ENCODE measurements around the gene POU2AF2.

- TF ChIP-seq EZH2 (IDR thresholded peaks at IDR 0.05; ENCODE audit: borderline replicate concordance, low read depth, low read length, severe bottlenecking), result no peak
- no peak for TF ChIP-seq CTCF (IDR thresholded peaks at IDR 0.05; ENCODE audit: extremely low read depth in 1 of 2, insufficient read depth in 1 of 2, low read depth in 1 of 2, low read length in 2 of 2)
- TF ChIP-seq POLR2AphosphoS5 (IDR thresholded peaks at IDR 0.05; ENCODE audit: insufficient read depth, low read depth, low read length), result no peak
These were observed 56.8 kb downstream of the POU2AF2 start for GRCh38 chr11:111302298-111302697.

Measured in endothelial cell of umbilical vein (primary cell).